Measurements from ENCODE around the gene FFAR2.
A peak's percentile ranks its signal among the peaks of the same experiment; 100 is the strongest.

FFAR2 gene

DNA sequence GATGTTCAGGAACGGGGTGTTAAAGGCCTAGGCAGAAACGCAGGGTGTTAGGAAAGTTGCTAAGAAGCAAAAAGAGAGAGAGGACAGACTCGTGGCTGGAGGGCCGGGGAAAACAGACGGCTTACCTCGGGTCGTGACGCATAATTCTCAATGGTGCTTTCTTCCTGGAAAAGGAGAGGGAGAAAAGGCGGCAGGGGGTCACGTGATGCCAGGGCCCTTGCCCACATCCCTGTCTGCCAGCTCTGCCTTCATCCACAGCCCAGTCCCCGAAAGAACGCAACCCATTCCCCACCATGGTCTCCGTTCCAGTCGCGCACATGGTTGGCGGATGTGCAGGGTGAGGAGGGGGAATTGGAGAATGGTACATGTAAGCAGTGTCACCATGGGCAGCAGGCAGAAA is 40.6 kb downstream of the FFAR2 start:
- TF ChIP-seq, protein P1, sequence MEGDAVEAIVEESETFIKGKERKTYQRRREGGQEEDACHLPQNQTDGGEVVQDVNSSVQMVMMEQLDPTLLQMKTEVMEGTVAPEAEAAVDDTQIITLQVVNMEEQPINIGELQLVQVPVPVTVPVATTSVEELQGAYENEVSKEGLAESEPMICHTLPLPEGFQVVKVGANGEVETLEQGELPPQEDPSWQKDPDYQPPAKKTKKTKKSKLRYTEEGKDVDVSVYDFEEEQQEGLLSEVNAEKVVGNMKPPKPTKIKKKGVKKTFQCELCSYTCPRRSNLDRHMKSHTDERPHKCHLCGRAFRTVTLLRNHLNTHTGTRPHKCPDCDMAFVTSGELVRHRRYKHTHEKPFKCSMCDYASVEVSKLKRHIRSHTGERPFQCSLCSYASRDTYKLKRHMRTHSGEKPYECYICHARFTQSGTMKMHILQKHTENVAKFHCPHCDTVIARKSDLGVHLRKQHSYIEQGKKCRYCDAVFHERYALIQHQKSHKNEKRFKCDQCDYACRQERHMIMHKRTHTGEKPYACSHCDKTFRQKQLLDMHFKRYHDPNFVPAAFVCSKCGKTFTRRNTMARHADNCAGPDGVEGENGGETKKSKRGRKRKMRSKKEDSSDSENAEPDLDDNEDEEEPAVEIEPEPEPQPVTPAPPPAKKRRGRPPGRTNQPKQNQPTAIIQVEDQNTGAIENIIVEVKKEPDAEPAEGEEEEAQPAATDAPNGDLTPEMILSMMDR (conservative IDR thresholded peaks at IDR 0.05; ENCODE audit: low read depth), result no peak
- CTCF ChIA-PET, result interaction anchor here (0.6 kb wide), 2 partner anchors 104 to 213 kb away, joined by 3 to 5 read pairs; no protein-coding TSS in a partner anchor
- DNase-seq (ENCODE audit: low spot score), result no peak
- H3K27ac ChIP-seq, result no peak overlapping the region
- POLR2A ChIA-PET (ENCODE audit: low non-redundant PET), result no interaction called here

DNA sequence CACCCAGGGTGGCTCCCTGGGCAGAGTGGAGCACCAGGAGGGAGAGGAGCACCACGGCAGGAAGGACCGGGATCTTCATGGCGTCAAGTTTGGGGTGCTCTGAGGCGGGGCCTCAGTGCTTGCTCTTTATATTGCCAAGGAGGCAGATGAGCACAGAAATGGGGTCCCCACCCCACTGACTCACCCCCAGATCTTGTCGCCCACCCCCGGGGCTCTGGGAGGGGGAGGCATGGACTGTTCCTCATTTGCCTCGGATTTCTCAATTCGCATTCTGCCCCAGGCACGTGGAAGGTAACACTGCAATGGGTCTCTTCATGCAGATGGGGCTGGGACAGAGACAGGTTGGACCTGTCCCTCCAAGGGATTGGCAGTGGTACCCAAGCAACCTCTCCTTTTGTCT is 42.3 kb downstream of the FFAR2 start, which contains the start of gene KRTDAP:
Gene KRTDAP (minus strand): TSS at position 101 of the 400 bp plus-strand sequence. CDS start 22 bp downstream, at position 79.
- DNase-seq (ENCODE audit: low spot score), result no peak
- ChIA-PET POLR2A (ENCODE audit: low non-redundant PET) (no interaction called here), CTCF (interaction anchor here (0.7 kb wide), 1 partner anchor 168 kb away, joined by 4 read pairs; no protein-coding TSS in a partner anchor)
- TF ChIP-seq, protein P1 (conservative IDR thresholded peaks at IDR 0.05; ENCODE audit: low read depth), result no peak
- H3K27ac ChIP-seq, result no peak within 1 kb of the TSS

DNA sequence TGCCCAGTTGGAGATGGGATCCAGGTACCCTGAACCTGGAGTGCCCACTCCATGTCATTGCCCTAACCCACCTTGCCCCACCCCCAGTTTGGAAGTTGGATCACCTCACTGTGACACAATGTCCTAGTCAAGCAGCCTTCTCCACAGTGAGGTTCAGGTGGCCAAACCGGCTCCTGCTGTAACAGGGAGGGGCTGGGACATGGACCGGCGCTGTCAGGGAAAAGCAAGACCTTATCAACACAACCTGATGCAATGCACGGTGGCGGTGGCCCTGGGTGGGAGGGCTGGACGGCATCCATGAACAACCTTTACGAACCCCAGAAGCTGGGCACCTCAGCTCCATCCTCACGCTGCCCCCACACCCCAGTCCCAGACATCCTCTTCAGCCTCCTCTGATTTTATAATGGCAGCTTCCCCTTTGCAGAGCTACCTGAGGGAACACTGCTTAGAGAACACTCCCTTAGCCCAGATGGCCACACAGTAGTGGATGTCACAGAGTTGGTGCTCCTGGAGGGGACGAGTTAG is 43.8 kb downstream of the FFAR2 start:
- no peak overlapping the region for H3K27ac ChIP-seq
- DNase-seq (ENCODE audit: low spot score), result no peak
- TF ChIP-seq, protein P1 (conservative IDR thresholded peaks at IDR 0.05; ENCODE audit: low read depth), result no peak
- CTCF ChIA-PET, result interaction anchor here (0.8 kb wide), 1 partner anchor 23 kb away, joined by 3 read pairs; no protein-coding TSS in a partner anchor
- POLR2A ChIA-PET (ENCODE audit: low non-redundant PET), result no interaction called here

DNA sequence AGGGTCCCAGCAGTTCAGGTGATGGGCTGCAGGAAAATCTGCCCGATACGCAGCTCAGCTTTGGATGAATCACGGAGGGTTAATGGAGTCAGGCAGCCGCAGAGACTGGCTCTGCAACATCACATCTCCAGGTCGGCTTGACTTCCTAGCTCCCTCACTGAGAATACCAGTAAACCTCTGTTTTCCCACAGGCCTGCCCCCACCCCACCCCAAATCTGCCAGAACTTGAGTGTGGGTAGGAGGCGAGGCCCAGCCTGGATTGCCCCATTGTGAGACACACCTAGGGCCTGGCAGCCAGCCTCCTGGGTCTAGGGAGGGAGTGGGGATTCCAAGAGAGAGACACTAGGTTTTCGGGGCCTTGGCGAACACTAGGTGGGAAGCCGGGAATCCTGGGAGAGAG is 45.9 kb downstream of the FFAR2 start:
- ChIA-PET CTCF (interaction anchor here (1.5 kb wide), 1 partner anchor 141 kb away, joined by 6 read pairs; no protein-coding TSS in a partner anchor), POLR2A (ENCODE audit: low non-redundant PET) (no interaction called here)
- H3K27ac ChIP-seq, result no peak overlapping the region
- TF ChIP-seq, protein P1 (conservative IDR thresholded peaks at IDR 0.05; ENCODE audit: low read depth), result no peak
- DNase-seq (ENCODE audit: low spot score), result no peak

DNA sequence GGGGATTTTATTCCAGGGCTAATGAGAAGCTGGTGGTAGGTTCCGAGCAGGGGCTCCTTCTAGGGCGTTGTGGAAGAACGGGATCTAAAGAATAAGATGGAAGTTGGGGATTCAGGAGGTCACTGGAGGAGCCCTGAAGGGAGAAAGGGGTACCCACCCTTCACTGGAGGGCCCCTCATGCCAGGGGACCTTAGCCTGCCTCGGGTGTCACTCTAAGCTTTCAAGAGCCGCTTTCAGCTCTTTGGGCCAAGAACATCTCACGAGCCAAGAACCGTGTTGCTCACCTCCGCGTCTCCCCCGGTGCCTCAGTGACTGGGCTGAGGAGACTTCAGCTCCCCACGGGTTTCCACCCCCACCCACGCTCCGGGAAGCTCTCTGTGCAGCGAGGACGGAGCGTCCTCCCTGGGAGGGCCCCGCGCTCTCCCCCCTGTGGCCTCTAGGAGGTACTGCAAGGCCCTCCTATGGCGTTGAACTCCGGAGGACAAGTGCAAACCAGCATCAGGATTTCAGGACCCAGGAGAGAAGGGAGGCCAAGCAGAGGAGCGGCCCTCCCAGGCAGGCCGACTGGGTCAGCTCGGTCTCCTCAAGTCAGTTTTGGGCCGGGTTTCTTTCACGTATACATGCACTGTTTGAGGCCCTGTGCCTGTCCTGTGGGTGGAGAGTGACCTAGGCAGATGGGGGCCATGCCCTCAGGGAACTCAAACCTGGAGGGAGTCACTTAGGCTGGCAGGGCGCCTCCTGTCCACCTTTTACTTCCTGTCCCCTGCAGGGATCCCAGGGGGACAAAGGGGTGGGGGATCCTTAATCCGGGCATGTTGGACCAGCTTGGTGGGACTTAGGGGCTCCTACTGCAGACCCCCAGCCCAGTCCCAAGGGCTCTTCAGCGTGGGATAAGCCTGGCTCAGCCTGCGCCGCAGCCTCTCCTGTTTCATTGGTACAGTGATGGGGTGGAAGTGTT is 47.3 kb downstream of the FFAR2 start:
- no peak overlapping the region for H3K27ac ChIP-seq
- ChIA-PET POLR2A (ENCODE audit: low non-redundant PET) (interaction anchor here (0.6 kb wide), 1 partner anchor 9 kb away, joined by 3 read pairs; no protein-coding TSS in a partner anchor), CTCF (interaction anchor here (0.6 to 1.9 kb wide), 22 partner anchors 9 to 885 kb away, joined by 3 to 23 read pairs (median 5); partner anchors contain the start of genes DMKN and FFAR3)
- peak; percentile 79 for DNase-seq (ENCODE audit: low spot score)
- TF ChIP-seq, protein P1 (conservative IDR thresholded peaks at IDR 0.05; ENCODE audit: low read depth), result peak; percentile 90

DNA sequence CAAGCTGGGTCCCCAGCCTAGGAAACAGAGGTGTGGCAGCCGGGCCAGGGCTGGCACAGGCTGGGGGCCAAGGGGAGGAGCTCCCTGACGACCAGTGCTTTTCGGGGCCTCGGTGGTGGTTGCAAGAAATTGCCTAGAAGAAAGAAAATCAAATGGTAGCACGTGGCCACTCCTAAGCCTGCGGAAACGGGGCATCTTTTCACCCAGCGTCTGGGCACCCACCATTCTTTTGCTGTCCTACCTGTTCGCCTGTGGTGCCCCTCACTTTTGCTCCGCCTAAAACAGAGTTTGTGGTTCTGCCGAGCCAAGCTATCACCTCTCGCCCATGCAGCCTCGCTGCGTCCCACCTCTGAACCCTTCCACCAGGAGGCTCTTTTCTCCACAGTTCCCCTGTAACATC is 49.3 kb downstream of the FFAR2 start:
- TF ChIP-seq, protein P1 (conservative IDR thresholded peaks at IDR 0.05; ENCODE audit: low read depth), result no peak
- ChIA-PET CTCF (interaction anchor here (1.1 kb wide), 1 partner anchor 9 kb away, joined by 4 read pairs; no protein-coding TSS in a partner anchor), POLR2A (ENCODE audit: low non-redundant PET) (no interaction called here)
- no peak for DNase-seq (ENCODE audit: low spot score)
- H3K27ac ChIP-seq, result no peak overlapping the region
